Measurements from ENCODE around the gene CLDN14. TPM values are rescaled to one million over a fixed set of nuclear protein-coding genes. Genes with fewer than 3 reads are reported as not detected.

CLDN14 gene
- total RNA-seq, result not detected in 2 replicates

- DNase-seq, result no peak
- no peak within 1 kb of the TSS for H3K4me3 Mint-ChIP-seq
- H3K4me1 Mint-ChIP-seq, result peaks cover 2% of the 10 kb centered on the region
- no peaks in the 10 kb centered on the region for H3K27me3 Mint-ChIP-seq
- H3K27ac Mint-ChIP-seq, result no peak within 1 kb of the TSS
- H3K36me3 Mint-ChIP-seq (ENCODE audit: low read depth), result no peaks in the 10 kb centered on the region
- intact Hi-C loops (cut with micrococcal nuclease), result no loop called here
- no peaks in the 10 kb centered on the region for H3K9me3 Mint-ChIP-seq
Observed at GRCh38 chr21:36479415-36480402, at the start of gene CLDN14. TSS of gene CLDN14 (minus strand) at chr21:36480122. CDS start at chr21:36461695, 18,427 bp downstream.

GRCh38 chr21:36528716-36529115, 48.8 kb upstream of the CLDN14 start:
- DNase-seq, result no peak
- intact Hi-C loops (cut with micrococcal nuclease), result no loop called here
- H3K4me1 Mint-ChIP-seq, result no peaks in the 10 kb centered on the region
- no peak overlapping the region for H3K4me3 Mint-ChIP-seq
- peaks cover 2% of the 10 kb centered on the region for H3K27me3 Mint-ChIP-seq
- no peak overlapping the region for H3K27ac Mint-ChIP-seq
- H3K36me3 Mint-ChIP-seq (ENCODE audit: low read depth), result no peaks in the 10 kb centered on the region
- H3K9me3 Mint-ChIP-seq, result no peaks in the 10 kb centered on the region

GRCh38 chr21:36527317-36527716, 47.4 kb upstream of the CLDN14 start:
- H3K4me3 Mint-ChIP-seq, result no peak overlapping the region
- H3K4me1 Mint-ChIP-seq, result no peaks in the 10 kb centered on the region
- intact Hi-C loops (cut with micrococcal nuclease), result no loop called here
- peaks cover 2% of the 10 kb centered on the region for H3K27me3 Mint-ChIP-seq
- no peak overlapping the region for H3K27ac Mint-ChIP-seq
- no peaks in the 10 kb centered on the region for H3K9me3 Mint-ChIP-seq
- H3K36me3 Mint-ChIP-seq (ENCODE audit: low read depth), result no peaks in the 10 kb centered on the region
- no peak for DNase-seq

GRCh38 chr21:36526104-36526503, 46.2 kb upstream of the CLDN14 start:
- H3K27me3 Mint-ChIP-seq, result peaks cover 2% of the 10 kb centered on the region
- no peak overlapping the region for H3K27ac Mint-ChIP-seq
- no peak overlapping the region for H3K4me3 Mint-ChIP-seq
- H3K4me1 Mint-ChIP-seq, result no peaks in the 10 kb centered on the region
- H3K9me3 Mint-ChIP-seq, result no peaks in the 10 kb centered on the region
- DNase-seq, result no peak
- intact Hi-C loops (cut with micrococcal nuclease), result no loop called here
- no peaks in the 10 kb centered on the region for H3K36me3 Mint-ChIP-seq (ENCODE audit: low read depth)

GRCh38 chr21:36524477-36524876, 44.6 kb upstream of the CLDN14 start:
- H3K36me3 Mint-ChIP-seq (ENCODE audit: low read depth), result no peaks in the 10 kb centered on the region
- no peak overlapping the region for H3K27ac Mint-ChIP-seq
- H3K4me1 Mint-ChIP-seq, result no peaks in the 10 kb centered on the region
- H3K9me3 Mint-ChIP-seq, result no peaks in the 10 kb centered on the region
- intact Hi-C loops (cut with micrococcal nuclease), result no loop called here
- H3K4me3 Mint-ChIP-seq, result no peak overlapping the region
- no peak for DNase-seq
- peaks cover 2% of the 10 kb centered on the region for H3K27me3 Mint-ChIP-seq

- DNase-seq, result no peak
- intact Hi-C loops (cut with micrococcal nuclease), result no loop called here
- no peaks in the 10 kb centered on the region for H3K27me3 Mint-ChIP-seq
- no peaks in the 10 kb centered on the region for H3K9me3 Mint-ChIP-seq
- no peak overlapping the region for H3K4me3 Mint-ChIP-seq
- no peak overlapping the region for H3K27ac Mint-ChIP-seq
- no peaks in the 10 kb centered on the region for H3K4me1 Mint-ChIP-seq
- H3K36me3 Mint-ChIP-seq (ENCODE audit: low read depth), result no peaks in the 10 kb centered on the region
Observed at GRCh38 chr21:36522219-36522808, 42.4 kb upstream of the CLDN14 start.

GRCh38 chr21:36518883-36519492, 39.1 kb upstream of the CLDN14 start:
- intact Hi-C loops (cut with micrococcal nuclease), result no loop called here
- Mint-ChIP-seq H3K27ac (no peak overlapping the region), H3K4me1 (no peaks in the 10 kb centered on the region), H3K9me3 (no peaks in the 10 kb centered on the region), H3K36me3 (ENCODE audit: low read depth) (no peaks in the 10 kb centered on the region), H3K27me3 (no peaks in the 10 kb centered on the region), H3K4me3 (no peak overlapping the region)
- DNase-seq, result no peak

GRCh38 chr21:36517366-36518075, 37.6 kb upstream of the CLDN14 start:
- Mint-ChIP-seq H3K27me3 (peaks cover under 1% of the 10 kb centered on the region), H3K27ac (no peak overlapping the region), H3K36me3 (ENCODE audit: low read depth) (no peaks in the 10 kb centered on the region), H3K4me1 (no peaks in the 10 kb centered on the region), H3K9me3 (no peaks in the 10 kb centered on the region), H3K4me3 (no peak overlapping the region)
- intact Hi-C loops (cut with micrococcal nuclease), result no loop called here
- no peak for DNase-seq

GRCh38 chr21:36516281-36516680, 36.4 kb upstream of the CLDN14 start:
- no peak for DNase-seq
- Mint-ChIP-seq H3K27ac (no peak overlapping the region), H3K36me3 (ENCODE audit: low read depth) (no peaks in the 10 kb centered on the region), H3K4me3 (no peak overlapping the region), H3K9me3 (no peaks in the 10 kb centered on the region), H3K27me3 (peaks cover 2% of the 10 kb centered on the region), H3K4me1 (no peaks in the 10 kb centered on the region)
- intact Hi-C loops (cut with micrococcal nuclease), result no loop called here

GRCh38 chr21:36513430-36513829, 33.5 kb upstream of the CLDN14 start:
- Mint-ChIP-seq H3K9me3 (no peaks in the 10 kb centered on the region), H3K4me1 (no peaks in the 10 kb centered on the region), H3K36me3 (ENCODE audit: low read depth) (no peaks in the 10 kb centered on the region), H3K27ac (no peak overlapping the region), H3K4me3 (no peak overlapping the region), H3K27me3 (peaks cover 2% of the 10 kb centered on the region)
- no peak for DNase-seq
- intact Hi-C loops (cut with micrococcal nuclease), result no loop called here

- no peak overlapping the region for H3K4me3 Mint-ChIP-seq
- H3K36me3 Mint-ChIP-seq (ENCODE audit: low read depth), result no peaks in the 10 kb centered on the region
- no peak for DNase-seq
- H3K9me3 Mint-ChIP-seq, result no peaks in the 10 kb centered on the region
- peaks cover 2% of the 10 kb centered on the region for H3K27me3 Mint-ChIP-seq
- H3K4me1 Mint-ChIP-seq, result no peaks in the 10 kb centered on the region
- intact Hi-C loops (cut with micrococcal nuclease), result no loop called here
- H3K27ac Mint-ChIP-seq, result no peak overlapping the region
Observed at GRCh38 chr21:36512971-36513370, 33.0 kb upstream of the CLDN14 start.

GRCh38 chr21:36511484-36512220, 31.7 kb upstream of the CLDN14 start:
- no peaks in the 10 kb centered on the region for H3K36me3 Mint-ChIP-seq (ENCODE audit: low read depth)
- H3K4me1 Mint-ChIP-seq, result no peaks in the 10 kb centered on the region
- no peak overlapping the region for H3K4me3 Mint-ChIP-seq
- peaks cover 2% of the 10 kb centered on the region for H3K27me3 Mint-ChIP-seq
- no peak for DNase-seq
- intact Hi-C loops (cut with micrococcal nuclease), result no loop called here
- H3K27ac Mint-ChIP-seq, result no peak overlapping the region
- no peaks in the 10 kb centered on the region for H3K9me3 Mint-ChIP-seq

GRCh38 chr21:36510911-36511310, 31.0 kb upstream of the CLDN14 start:
- Mint-ChIP-seq H3K27me3 (peaks cover 3% of the 10 kb centered on the region), H3K4me3 (no peak overlapping the region), H3K27ac (no peak overlapping the region), H3K9me3 (no peaks in the 10 kb centered on the region), H3K36me3 (ENCODE audit: low read depth) (no peaks in the 10 kb centered on the region), H3K4me1 (no peaks in the 10 kb centered on the region)
- intact Hi-C loops (cut with micrococcal nuclease), result no loop called here
- no peak for DNase-seq
